ENCODE measurements around the gene PDE7B. TPM values are rescaled to one million over a fixed set of nuclear protein-coding genes. Genes with fewer than 3 reads are reported as not detected.
"Not testable (repeated sequence)": the region's sequence is repeated elsewhere in the genome, so short reads cannot be mapped to it uniquely, and the experiment has no call there.

The PDE7B gene
- total and polyA plus RNA-seq, 8 donors: 1.3 to 4.7 (median 3.6) TPM

- Histone ChIP-seq H3K4me3 (no peak overlapping the region), H3K4me1 (no peaks in the 10 kb centered on the region), H3K27ac (no peak overlapping the region), H3K36me3 (no peaks in the 10 kb centered on the region), H3K27me3 (no peaks in the 10 kb centered on the region), H3K9me3 (no peaks in the 10 kb centered on the region)
- no peak for TF ChIP-seq CTCF (IDR thresholded peaks at IDR 0.05)
- ATAC-seq: no peak
- DNase-seq: no peak
- intact Hi-C loops (cut with DNase I): no loop called here
Observed at GRCh38 chr6:136137739-136138402, 286.4 kb downstream of the PDE7B start.

GRCh38 chr6:136139111-136139510, 287.6 kb downstream of the PDE7B start:
- intact Hi-C loops (cut with DNase I): not testable (repeated sequence)

GRCh38 chr6:136144251-136145023, 292.9 kb downstream of the PDE7B start:
- Histone ChIP-seq H3K36me3 (no peaks in the 10 kb centered on the region), H3K9me3 (no peaks in the 10 kb centered on the region), H3K27ac (no peak overlapping the region), H3K4me1 (no peaks in the 10 kb centered on the region), H3K4me3 (no peak overlapping the region), H3K27me3 (no peaks in the 10 kb centered on the region)
- TF ChIP-seq CTCF (IDR thresholded peaks at IDR 0.05): no peak
- intact Hi-C loops (cut with DNase I): no loop called here
- no peak for DNase-seq
- no peak for ATAC-seq

More at GRCh38 chr6:136139111-136139510, 287.6 kb downstream of the PDE7B start:
- H3K27me3 ChIP-seq, DNase-seq, ATAC-seq, H3K36me3 ChIP-seq, H3K4me1 ChIP-seq, H3K9me3 ChIP-seq, H3K27ac ChIP-seq, H3K4me3 ChIP-seq: not testable (repeated sequence)

GRCh38 chr6:136146130-136146529, 294.6 kb downstream of the PDE7B start:
- Histone ChIP-seq H3K4me1 (no peaks in the 10 kb centered on the region), H3K9me3 (no peaks in the 10 kb centered on the region), H3K27ac (no peak overlapping the region), H3K27me3 (no peaks in the 10 kb centered on the region), H3K4me3 (no peak overlapping the region), H3K36me3 (no peaks in the 10 kb centered on the region)
- DNase-seq (no peak), ATAC-seq (no peak)
- TF ChIP-seq CTCF (IDR thresholded peaks at IDR 0.05): no peak
- intact Hi-C loops (cut with DNase I): no loop called here

GRCh38 chr6:136147342-136147741, 295.8 kb downstream of the PDE7B start:
- Histone ChIP-seq H3K4me1 (no peaks in the 10 kb centered on the region), H3K4me3 (no peak overlapping the region), H3K27me3 (no peaks in the 10 kb centered on the region), H3K27ac (no peak overlapping the region), H3K36me3 (no peaks in the 10 kb centered on the region), H3K9me3 (no peaks in the 10 kb centered on the region)
- intact Hi-C loops (cut with DNase I): no loop called here
- ATAC-seq (no peak), DNase-seq (no peak)
- no peak for TF ChIP-seq CTCF (IDR thresholded peaks at IDR 0.05)
